Coronary artery (tissue), 2 donors: ENCODE data around the gene MED12L.

Experiments
- DNase-seq: peaks from one replicate; pipeline ENCODE4 v3.0.0-alpha.2; 2017; ENCODE audit warnings: low spot score
- H3K27ac ChIP-seq, 2 donors: fragments of 200-600 bp; sonication (generic); one replicate each; pipeline ENCODE4 v1.5.1; 2016 to 2019
- H3K4me3 ChIP-seq: fragments of 200-600 bp; sonication (generic); 2 replicates; pipeline ENCODE4 v1.5.1; 2016; ENCODE audit warnings: mild to moderate bottlenecking, moderate library complexity
- TF ChIP-seq, protein P1 (sequence below): fragments of 200-600 bp; sonication (generic); IDR thresholded peaks from one replicate; pipeline ENCODE4 v1.5.1; 2019; ENCODE audit warnings: antibody characterized with exemption

The MED12L gene

DNA sequence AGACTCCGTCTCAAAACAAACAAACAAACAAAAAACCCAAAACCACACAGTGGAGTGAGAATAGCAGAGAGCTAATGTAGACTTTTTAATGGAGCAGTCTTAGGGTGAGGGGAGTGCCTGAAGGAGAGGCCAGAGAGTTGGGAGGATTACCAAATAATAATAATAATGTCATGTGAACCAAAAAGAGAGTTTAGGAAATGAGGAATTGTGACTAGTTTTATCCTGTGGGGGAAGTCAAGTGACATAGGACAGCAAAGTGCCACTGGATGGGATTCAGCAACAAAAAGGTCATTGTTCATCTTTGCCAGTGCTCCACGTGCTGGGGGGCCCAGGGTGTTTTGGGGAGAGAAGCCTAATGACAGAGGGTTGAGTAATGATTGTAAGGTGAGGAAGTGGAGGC, 218.3 kb downstream of the MED12L start:
- DNase-seq = no peak
- TF ChIP-seq, protein P1, sequence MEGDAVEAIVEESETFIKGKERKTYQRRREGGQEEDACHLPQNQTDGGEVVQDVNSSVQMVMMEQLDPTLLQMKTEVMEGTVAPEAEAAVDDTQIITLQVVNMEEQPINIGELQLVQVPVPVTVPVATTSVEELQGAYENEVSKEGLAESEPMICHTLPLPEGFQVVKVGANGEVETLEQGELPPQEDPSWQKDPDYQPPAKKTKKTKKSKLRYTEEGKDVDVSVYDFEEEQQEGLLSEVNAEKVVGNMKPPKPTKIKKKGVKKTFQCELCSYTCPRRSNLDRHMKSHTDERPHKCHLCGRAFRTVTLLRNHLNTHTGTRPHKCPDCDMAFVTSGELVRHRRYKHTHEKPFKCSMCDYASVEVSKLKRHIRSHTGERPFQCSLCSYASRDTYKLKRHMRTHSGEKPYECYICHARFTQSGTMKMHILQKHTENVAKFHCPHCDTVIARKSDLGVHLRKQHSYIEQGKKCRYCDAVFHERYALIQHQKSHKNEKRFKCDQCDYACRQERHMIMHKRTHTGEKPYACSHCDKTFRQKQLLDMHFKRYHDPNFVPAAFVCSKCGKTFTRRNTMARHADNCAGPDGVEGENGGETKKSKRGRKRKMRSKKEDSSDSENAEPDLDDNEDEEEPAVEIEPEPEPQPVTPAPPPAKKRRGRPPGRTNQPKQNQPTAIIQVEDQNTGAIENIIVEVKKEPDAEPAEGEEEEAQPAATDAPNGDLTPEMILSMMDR = no peak
- Histone ChIP-seq H3K27ac (no peak overlapping the region), H3K4me3 (no peak overlapping the region)

DNA sequence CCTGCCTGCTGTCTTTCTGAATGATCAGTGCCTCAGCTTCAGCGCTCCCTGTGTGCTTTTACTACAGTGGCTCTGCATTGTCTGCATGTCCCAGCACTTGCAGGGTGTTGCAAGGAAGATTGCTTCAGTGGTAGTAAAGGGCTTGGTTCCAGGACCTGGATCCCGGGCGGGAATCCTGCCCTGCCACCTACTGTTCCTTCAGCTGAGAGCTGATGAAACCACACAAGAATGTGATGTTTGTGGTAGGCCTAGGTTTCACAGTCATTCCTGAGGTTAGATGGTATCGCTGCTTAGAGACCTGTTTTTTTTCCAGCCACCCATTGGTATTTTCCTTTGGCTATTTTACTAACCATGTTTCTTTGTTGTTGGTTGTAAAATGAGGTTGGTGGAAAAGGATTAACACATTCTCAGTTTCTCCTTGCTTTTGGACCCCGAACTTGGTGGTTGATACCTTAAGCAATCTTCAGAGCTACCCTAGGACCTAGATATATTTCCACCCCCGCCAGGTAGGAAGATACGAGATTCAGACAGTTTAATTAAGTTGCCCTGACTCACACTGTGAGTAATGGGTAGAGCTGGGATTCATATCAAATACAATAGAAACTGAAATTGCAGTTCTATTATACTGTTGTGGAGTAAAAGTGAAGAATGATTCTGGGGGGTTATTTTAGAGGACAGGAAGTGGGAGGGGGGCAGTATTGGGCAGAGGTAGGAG, 219.8 kb downstream of the MED12L start:
- no peak overlapping the region for H3K27ac ChIP-seq
- no peak overlapping the region for H3K4me3 ChIP-seq
- TF ChIP-seq, protein P1 = no peak
- DNase-seq = no peak

DNA sequence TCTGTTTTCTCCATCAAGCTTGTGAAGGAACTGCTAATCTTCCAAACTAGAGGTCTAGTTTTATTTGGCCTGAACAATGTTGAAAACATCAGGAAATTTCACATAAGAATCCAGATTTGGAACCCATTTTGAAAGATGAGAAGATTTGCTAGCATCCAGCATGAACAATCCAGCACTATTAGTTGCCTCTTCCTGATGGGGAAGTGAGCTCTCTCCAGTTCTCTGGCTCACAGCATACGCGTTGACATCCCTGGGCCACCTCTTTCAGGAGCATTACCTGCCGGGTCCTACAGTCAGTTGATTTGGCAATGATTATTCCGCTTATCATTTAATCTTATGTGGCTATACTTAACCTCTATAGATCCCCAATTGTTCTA, 220.3 kb downstream of the MED12L start:
- TF ChIP-seq, protein P1 = no peak
- DNase-seq = no peak
- no peak overlapping the region for H3K4me3 ChIP-seq
- H3K27ac ChIP-seq = no peak overlapping the region

- TF ChIP-seq, protein P1 = no peak
- Histone ChIP-seq H3K27ac (no peak overlapping the region), H3K4me3 (no peak overlapping the region)
- no peak for DNase-seq
These were observed 220.8 kb downstream of the MED12L start for GRCh38 chr3:151306168-151306810.

DNA sequence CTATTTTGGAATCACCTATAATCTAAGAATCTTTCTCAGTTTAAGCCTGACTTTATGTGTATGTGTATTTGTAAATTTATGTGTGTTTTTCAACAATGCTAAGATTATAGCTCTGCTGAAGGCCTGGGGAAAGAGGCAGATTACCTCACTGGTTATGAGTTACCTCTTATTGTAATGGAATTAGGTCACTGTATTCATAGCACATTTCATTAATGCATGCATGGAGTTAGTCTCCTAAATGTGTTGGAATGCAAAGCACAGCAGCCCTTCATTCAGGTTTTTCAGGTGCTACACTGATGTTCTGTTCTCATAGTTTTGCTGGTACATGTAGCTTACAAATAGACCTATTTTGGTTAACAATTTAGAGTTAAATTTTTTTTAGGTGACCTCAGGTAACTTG, 221.7 kb downstream of the MED12L start:
- Histone ChIP-seq H3K4me3 (no peak overlapping the region), H3K27ac (no peak overlapping the region)
- no peak for DNase-seq
- TF ChIP-seq, protein P1 = no peak

DNA sequence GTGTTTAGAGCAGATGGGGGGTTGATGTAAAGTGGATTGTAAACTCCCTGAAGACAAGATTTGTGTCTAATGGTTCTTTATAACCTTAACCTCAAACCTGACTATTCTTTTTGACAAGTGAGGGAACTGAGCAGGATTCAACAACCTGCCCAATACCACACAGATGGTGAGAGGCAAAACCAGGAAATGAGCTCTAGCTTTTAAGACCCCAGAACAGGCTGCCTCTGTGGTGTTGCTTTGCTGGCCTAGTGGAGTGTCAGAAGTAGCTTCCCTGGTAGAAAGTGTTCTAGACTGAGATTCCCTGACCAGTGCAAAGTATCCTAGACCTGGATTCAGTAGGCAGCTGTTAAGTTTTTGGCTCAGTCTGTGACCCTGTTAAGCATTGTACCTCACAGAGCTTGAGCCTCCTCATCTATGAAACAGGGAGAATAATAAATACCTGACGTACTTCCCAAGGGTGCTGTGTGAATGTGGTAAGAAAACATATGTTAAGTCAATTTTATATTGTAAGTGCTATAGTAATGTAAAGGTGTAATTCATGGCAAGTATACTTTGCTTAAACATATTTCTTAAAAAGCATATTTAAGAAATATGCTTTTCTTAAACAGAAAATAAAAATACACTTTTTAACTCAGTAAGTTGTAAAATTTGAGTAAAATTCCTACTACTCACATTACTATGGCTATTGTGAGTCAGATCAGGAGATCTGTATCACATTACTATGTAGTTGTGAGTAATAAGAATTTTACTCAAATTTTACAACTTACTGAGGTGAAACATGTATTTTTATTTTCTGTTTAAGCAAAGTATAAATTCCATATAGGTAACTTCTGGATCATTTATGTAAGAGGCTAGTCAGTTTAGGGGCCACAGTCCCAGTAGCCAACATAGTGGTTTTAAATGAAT, 222.4 kb downstream of the MED12L start:
- H3K27ac ChIP-seq = no peak overlapping the region
- TF ChIP-seq, protein P1 = no peak
- no peak overlapping the region for H3K4me3 ChIP-seq
- no peak for DNase-seq
